SJCRH30 (cell line): ENCODE measurements around the gene MITD1. TPM values are rescaled to one million over a fixed set of nuclear protein-coding genes. Genes with fewer than 3 reads are reported as not detected.
A peak's percentile ranks its signal among the peaks of the same experiment; 100 is the strongest.
"Not testable (repeated sequence)": the region's sequence is repeated elsewhere in the genome, so short reads cannot be mapped to it uniquely, and the experiment has no call there.

Experiments
- DNase-seq, 2 experiments: peaks; one replicate each; pipeline ENCODE4 v3.0.0-alpha.2; 2015 to 2020
- H3K27ac ChIP-seq: fragments of 250-450 bp; sonication (Bioruptor Pico); 2 replicates; pipeline ENCODE4 v1.5.1; 2020; ENCODE audit warnings: mild to moderate bottlenecking, moderate library complexity
- H3K27me3 ChIP-seq: fragments of 250-450 bp; sonication (Bioruptor Pico); 2 replicates; pipeline ENCODE4 v1.5.1; 2020; ENCODE audit warnings: mild to moderate bottlenecking, moderate library complexity
- H3K36me3 ChIP-seq: fragments of 250-450 bp; sonication (Bioruptor Pico); 2 replicates; pipeline ENCODE4 v1.5.1; 2020; ENCODE audit warnings: mild to moderate bottlenecking, moderate library complexity
- H3K4me1 ChIP-seq: fragments of 250-450 bp; sonication (Bioruptor Pico); 2 replicates; pipeline ENCODE4 v1.5.1; 2020; ENCODE audit warnings: mild to moderate bottlenecking, moderate library complexity
- H3K4me3 ChIP-seq: fragments of 250-450 bp; sonication (Bioruptor Pico); 2 replicates; pipeline ENCODE4 v1.5.1; 2020; ENCODE audit warnings: mild to moderate bottlenecking, moderate library complexity
- H3K9me3 ChIP-seq: fragments of 250-450 bp; sonication (Bioruptor Pico); replicated peaks from 2 replicates; pipeline ENCODE4 v1.5.1; 2020; ENCODE audit warnings: mild to moderate bottlenecking, moderate library complexity
- total RNA-seq: library from RNA; depleted of rRNA; stranded (reverse); fragments of >200 nt; shearing (Covaris generic); gene quantifications from 2 replicates; pipeline ENCODE4 v1.2.3, GENCODE V29; 2014; rRNA removed

MITD1 gene
- 33.4 and 42.4 TPM in 2 replicates for total RNA-seq

DNA sequence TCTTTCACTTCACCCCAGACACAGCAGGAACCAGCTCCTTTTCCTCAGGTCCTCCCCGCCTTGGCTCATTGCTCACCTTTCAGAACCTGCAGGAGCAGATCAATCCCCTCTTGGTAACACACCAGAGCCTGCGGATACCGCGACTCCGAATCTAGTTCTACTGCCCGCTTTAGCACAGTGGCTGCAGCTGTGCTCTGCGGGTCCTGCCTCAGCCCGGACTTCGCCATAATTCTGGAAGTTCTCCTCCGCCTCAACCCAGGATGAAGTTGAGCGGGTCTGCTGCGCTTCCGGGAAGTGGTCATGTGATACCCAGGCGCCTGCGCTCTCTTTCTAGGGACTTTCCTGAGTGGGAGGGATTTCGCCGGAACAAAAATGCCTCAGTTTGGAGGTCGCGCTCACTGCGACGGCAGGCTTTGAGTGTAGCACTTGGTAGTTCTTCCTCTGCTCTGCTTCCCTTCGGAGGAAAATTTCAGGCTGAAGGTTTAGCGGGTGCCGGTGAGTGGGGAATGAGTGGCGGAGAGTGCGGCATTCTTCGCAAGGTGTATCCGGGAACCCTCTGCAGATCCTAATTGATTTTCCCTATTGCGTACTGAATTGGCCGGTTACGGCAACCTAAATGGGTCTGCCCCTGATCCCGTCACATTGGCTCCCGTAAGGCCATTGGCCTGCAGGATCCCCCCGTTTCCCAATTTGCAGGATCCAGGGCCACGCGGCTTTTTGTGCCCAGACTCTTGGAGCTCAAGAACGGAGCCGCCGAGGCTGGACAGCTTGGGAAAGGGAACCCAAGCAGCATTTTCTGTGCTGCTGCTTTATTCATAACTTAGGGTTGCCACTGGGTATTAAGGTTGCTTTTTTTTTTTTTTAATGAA, at the start of gene MITD1, which contains the start of gene MRPL30:
TSS of gene MITD1 (minus strand) at position 304 of the 869 bp plus-strand sequence. CDS start at position 227, 77 bp downstream.
TSS of gene MRPL30 (plus strand) at position 430 of the 869 bp plus-strand sequence. CDS start 5,020 bp downstream, outside the sequence.
- Histone ChIP-seq H3K4me1 (no peaks in the 10 kb centered on the region), H3K27me3 (no peaks in the 10 kb centered on the region), H3K27ac (peak within 1 kb of the TSS; percentile 64), H3K36me3 (no peaks in the 10 kb centered on the region), H3K4me3 (peak within 1 kb of the TSS; percentile 70), H3K9me3 (no peaks in the 10 kb centered on the region)
- peak; percentile 92 to 98 for DNase-seq

- no peaks in the 10 kb centered on the region for H3K36me3 ChIP-seq
- no peaks in the 10 kb centered on the region for H3K27me3 ChIP-seq
- H3K27ac ChIP-seq, result no peak overlapping the region
- DNase-seq, result no peak
- H3K4me1 ChIP-seq, result no peaks in the 10 kb centered on the region
- no peaks in the 10 kb centered on the region for H3K9me3 ChIP-seq
- no peak overlapping the region for H3K4me3 ChIP-seq
These were observed 37.2 kb upstream of the MITD1 start for GRCh38 chr2:99217929-99218501.

DNA sequence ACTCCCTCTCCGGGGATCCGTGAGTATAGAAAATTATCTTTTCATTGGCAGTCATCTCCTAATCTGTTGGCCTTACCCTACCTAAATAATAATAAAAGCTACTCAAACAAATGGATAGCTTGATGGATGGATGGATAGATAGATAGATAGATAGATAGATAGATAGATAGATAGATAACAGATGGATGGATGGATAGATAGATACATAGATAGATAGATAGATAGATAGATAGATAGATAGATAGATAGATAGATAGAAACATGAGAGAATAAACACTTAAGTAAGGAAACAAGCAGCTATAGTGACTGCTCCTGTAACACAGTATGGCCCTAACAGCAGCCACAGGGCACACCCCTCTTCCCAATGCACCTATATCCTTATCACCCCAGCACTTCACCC, 35.2 kb upstream of the MITD1 start:
- no peak for DNase-seq
- H3K9me3 ChIP-seq, result no peaks in the 10 kb centered on the region
- no peak overlapping the region for H3K4me3 ChIP-seq
- no peaks in the 10 kb centered on the region for H3K27me3 ChIP-seq
- H3K4me1 ChIP-seq, result no peaks in the 10 kb centered on the region
- no peaks in the 10 kb centered on the region for H3K36me3 ChIP-seq
- no peak overlapping the region for H3K27ac ChIP-seq

DNA sequence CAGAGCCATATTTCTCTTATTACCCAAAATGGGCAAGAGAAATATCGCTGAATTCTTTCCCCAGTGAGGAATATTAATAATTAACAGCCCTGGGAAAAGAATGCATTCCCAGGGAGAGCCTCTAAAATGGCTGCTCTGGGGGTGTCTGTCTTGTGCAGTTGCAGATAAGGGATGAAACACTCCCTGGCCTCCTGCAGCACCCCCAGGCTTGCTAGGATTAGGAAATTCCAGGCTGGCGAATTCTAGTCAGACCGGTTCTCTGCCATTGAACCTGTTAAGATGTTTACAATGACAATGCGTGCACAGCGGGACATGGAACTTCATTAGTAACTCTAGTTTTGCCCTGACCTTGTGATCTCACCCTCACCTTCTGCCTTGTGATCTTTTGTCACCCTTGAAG, 24.6 kb upstream of the MITD1 start:
- DNase-seq, result no peak
- Histone ChIP-seq H3K27me3 (no peaks in the 10 kb centered on the region), H3K4me3 (no peak overlapping the region), H3K4me1 (no peaks in the 10 kb centered on the region), H3K36me3 (no peaks in the 10 kb centered on the region), H3K9me3 (no peaks in the 10 kb centered on the region), H3K27ac (no peak overlapping the region)

DNA sequence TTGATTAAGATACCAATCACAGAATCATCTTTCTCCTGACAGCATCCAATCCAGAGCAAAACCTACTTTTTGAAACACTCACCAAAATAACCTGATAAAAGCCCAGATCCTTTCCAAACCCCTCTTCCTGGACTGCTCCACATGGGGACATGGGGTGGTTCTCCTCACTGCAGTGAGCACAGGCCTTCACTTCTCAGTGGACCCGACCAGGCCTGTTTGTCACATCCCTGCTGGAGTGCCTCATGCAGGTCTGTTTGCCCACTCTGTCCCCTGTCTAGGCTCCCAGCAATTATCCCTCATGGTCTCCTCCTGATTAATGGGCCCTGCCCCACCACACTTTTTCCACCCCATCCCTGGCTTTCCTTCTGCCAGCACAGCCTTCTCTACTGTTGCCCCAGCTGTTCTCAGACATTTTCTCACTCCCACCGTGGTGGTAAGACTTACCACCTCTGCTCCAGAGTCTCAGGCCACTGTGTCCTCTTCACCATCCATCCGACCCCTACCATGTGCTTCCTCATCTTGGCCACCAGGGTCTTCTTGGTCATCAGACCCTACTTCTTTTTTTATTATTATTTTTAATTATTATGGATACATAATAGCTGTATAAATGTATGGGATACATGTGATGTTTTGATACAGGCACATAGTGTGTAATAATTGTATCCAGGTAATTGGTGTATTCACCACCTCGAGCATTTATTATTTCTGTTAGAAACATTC, 21.3 kb upstream of the MITD1 start:
- no peak overlapping the region for H3K4me3 ChIP-seq
- no peaks in the 10 kb centered on the region for H3K4me1 ChIP-seq
- no peak for DNase-seq
- H3K27me3 ChIP-seq, result no peaks in the 10 kb centered on the region
- H3K9me3 ChIP-seq, result no peaks in the 10 kb centered on the region
- peaks cover 14% of the 10 kb centered on the region for H3K36me3 ChIP-seq
- H3K27ac ChIP-seq, result no peak overlapping the region

DNA sequence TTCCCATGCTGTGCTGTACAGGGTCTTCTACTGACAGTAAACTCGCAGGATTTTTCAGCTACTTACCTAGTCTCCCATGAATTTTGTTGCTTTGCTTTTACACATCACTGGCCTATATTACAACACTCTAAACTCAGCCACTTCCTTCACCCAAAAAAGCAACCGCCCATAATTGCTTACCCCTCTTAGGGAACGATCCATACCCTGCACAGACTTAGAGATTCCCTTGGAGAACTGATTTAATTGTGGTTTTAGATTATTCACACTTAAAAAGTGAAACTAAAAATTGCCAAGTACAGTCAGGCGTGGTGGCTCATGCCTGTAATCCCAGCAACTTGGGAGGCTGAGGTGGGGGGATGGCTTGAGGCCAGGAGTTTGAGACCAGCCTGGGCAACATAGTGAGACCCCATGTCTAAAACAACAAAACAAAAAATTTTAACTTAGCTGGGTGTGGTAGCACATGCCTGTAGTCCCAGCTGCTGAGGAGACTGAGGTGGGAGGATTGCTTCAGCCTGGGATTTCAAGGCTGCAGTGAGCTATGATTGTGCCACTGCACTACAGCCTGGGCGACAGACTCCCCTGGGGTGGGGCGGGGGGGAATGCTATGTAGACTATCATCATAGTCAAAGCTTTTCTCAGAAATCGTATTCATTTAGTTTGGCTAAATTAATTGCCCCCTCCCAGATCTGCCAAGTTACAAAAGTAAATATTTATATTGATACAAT, 19.4 kb upstream of the MITD1 start:
- no peak for DNase-seq
- Histone ChIP-seq H3K36me3 (peaks cover 29% of the 10 kb centered on the region), H3K27ac (no peak overlapping the region), H3K4me1 (no peaks in the 10 kb centered on the region), H3K9me3 (no peaks in the 10 kb centered on the region), H3K4me3 (no peak overlapping the region), H3K27me3 (no peaks in the 10 kb centered on the region)

DNA sequence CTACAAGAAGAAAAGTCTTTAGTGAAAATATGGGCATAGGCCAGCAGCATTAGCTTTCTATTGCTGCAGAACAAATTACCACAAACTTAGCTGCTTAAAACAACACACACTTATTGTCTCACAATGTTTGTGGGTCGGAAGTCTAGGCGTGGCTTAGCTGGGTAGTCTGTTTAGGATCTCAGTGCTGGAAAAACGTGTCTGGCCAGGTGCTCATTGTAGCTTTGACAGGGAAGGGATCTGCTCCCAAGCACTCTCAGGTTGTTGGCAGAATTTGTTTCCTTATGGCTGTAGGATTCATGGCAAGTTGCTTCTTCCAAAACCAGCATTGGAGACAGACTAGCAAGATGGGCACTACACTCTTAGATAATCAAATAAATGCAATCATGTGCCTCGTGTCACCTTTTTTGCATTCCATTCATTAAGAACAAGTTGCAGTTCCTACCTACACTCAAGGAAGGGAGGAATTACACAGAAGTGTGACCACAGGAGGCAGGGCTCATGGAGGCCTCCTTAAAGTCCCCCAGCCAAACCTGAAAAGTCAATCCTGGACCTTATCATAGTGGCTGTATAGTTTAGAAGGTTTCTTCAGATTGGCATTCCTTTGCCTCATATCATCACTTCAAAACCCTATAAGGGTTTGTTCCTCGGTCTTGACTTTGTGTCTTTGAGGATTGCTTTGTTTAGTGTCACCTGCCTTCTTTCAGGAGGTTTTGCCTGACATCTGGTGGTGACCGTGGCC, 17.4 kb upstream of the MITD1 start:
- Histone ChIP-seq H3K9me3 (no peaks in the 10 kb centered on the region), H3K27ac (no peak overlapping the region), H3K4me1 (no peaks in the 10 kb centered on the region), H3K36me3 (peaks cover 45% of the 10 kb centered on the region), H3K27me3 (no peaks in the 10 kb centered on the region), H3K4me3 (no peak overlapping the region)
- no peak for DNase-seq

DNA sequence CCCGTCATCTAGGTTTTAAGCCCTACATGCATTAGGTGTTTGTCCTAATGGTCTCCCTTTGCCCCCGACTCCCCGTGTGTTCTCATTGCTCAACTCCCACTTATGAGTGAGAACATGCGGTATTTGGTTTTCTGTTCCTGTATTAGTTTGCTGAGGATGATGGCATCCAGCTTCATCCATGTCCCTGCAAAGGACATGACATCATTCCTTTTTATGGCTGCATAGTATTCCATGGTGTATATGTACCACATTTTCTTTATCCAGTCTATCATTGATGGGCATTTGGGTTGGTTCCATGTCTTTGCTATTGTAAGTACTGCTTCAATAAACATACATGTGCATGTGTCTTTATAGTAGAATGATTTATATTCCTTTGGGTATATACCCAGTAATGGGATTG, 11.5 kb upstream of the MITD1 start:
- not testable (repeated sequence) for H3K27ac ChIP-seq, H3K27me3 ChIP-seq, DNase-seq, H3K4me3 ChIP-seq, H3K9me3 ChIP-seq, H3K4me1 ChIP-seq
- peaks cover 76% of the 10 kb centered on the region for H3K36me3 ChIP-seq

GRCh38 chr2:99190548-99190947, 9.7 kb upstream of the MITD1 start:
- H3K36me3 ChIP-seq, result peaks cover 62% of the 10 kb centered on the region

DNA sequence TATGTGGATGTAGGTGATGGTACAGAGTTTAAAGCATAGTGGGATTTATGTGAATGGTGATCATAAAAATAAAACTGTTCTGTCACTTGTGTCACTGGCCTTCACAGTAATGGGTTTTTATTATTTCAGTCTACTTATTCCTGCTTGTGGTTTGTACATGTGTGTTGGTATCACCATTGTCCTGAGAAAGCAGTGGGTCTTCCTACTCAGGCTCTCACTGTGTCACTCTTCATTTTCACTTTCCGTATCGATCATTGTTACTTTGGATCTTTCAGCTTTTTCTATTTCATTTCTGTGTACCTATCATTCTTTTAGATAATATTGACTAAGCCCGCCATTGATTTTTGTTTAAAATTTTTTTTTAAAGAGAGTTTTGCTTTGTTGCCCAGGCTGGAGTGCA, 7.5 kb upstream of the MITD1 start:
- no peaks in the 10 kb centered on the region for H3K27me3 ChIP-seq
- H3K27ac ChIP-seq, result no peak overlapping the region
- H3K4me3 ChIP-seq, result no peak overlapping the region
- peaks cover 45% of the 10 kb centered on the region for H3K36me3 ChIP-seq
- no peaks in the 10 kb centered on the region for H3K9me3 ChIP-seq
- DNase-seq, result no peak
- no peaks in the 10 kb centered on the region for H3K4me1 ChIP-seq

More at GRCh38 chr2:99190548-99190947, 9.7 kb upstream of the MITD1 start:
- no peaks in the 10 kb centered on the region for H3K9me3 ChIP-seq
- H3K27me3 ChIP-seq, result no peaks in the 10 kb centered on the region
- H3K4me1 ChIP-seq, result no peaks in the 10 kb centered on the region
- no peak overlapping the region for H3K4me3 ChIP-seq
- no peak overlapping the region for H3K27ac ChIP-seq
- DNase-seq, result no peak

DNA sequence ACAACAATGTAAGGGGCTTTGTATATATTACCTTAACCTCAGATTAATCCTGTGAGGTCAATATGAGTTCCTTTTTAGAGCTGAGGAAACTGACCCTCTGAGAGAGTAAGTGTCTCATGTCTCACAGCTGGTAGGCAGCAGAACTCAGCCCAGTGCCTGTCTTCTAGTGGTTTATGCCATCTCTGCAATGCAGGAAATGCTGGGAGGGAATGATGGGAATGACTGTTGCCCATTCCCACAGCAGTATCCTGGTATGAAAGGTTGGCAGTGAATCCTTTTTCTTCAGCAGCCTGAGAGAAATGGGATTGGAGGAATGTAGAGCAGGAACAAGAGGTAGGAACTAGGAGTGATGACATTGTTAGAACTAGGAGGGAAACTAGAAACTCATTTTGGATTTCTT, 6.2 kb upstream of the MITD1 start:
- H3K4me1 ChIP-seq, result no peaks in the 10 kb centered on the region
- H3K9me3 ChIP-seq, result no peaks in the 10 kb centered on the region
- H3K4me3 ChIP-seq, result no peak overlapping the region
- H3K27ac ChIP-seq, result no peak overlapping the region
- DNase-seq, result no peak
- H3K27me3 ChIP-seq, result no peaks in the 10 kb centered on the region
- peaks cover 32% of the 10 kb centered on the region for H3K36me3 ChIP-seq

GRCh38 chr2:99184811-99185210, 4.0 kb upstream of the MITD1 start:
- Histone ChIP-seq H3K4me1 (no peaks in the 10 kb centered on the region), H3K27me3 (no peaks in the 10 kb centered on the region), H3K9me3 (no peaks in the 10 kb centered on the region), H3K36me3 (peaks cover 16% of the 10 kb centered on the region), H3K4me3 (no peak overlapping the region), H3K27ac (no peak overlapping the region)
- no peak for DNase-seq

DNA sequence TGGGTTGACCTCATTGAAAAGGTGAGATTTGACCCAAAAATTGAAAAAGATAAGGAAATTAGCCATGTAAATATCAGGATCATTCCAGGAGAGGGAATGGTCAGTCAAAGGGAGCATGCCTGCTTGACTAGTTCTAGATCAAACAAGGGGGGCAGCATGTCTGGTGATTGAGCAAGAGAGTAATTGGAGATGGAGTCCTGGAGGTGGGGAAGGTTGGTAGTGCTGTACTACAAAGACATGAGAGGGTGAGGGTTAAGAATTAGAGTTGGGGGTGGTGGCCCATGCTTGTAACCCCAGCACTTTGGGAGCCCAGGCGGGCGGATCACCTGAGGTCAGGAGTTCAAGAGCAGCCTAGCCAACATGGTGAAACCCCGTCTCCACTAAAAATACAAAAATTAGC, 2.2 kb upstream of the MITD1 start:
- no peak overlapping the region for H3K27ac ChIP-seq
- H3K36me3 ChIP-seq, result peaks cover 3% of the 10 kb centered on the region
- H3K4me1 ChIP-seq, result no peaks in the 10 kb centered on the region
- no peak overlapping the region for H3K4me3 ChIP-seq
- DNase-seq, result no peak
- H3K27me3 ChIP-seq, result no peaks in the 10 kb centered on the region
- no peaks in the 10 kb centered on the region for H3K9me3 ChIP-seq

DNA sequence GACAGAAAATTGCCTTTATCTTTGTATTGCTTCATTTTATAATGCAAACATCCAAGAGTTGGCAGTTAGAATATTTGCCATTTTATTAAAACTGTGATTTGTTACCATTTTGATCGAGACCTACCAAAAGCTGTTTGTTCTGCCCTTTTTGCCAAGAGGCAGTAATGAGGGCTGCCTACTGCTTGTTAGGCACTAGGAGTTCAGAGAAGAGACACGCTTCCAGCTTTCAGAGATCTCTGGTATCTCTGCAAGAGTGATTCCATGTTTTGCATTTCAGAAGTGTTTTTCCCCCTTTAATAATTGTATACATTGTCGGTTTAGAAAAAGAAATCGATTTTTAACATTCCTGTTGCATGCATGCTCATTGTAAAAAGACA, 754 bp upstream of the MITD1 start:
- Histone ChIP-seq H3K4me1 (no peaks in the 10 kb centered on the region), H3K36me3 (peaks cover under 1% of the 10 kb centered on the region; the same call in 1 of the 2 replicates), H3K9me3 (no peaks in the 10 kb centered on the region), H3K4me3 (peak overlapping the region; percentile 70), H3K27me3 (no peaks in the 10 kb centered on the region), H3K27ac (peak overlapping the region; percentile 64)
- peak in 1 of 2 experiments; percentile 38 for DNase-seq
